ENCODE measurements around the gene GAL3ST3.
A peak's percentile ranks its signal among the peaks of the same experiment; 100 is the strongest.

The GAL3ST3 gene

GRCh38 chr11:66073669-66074068, 24.7 kb upstream of the GAL3ST3 start:
- DNase-seq (ENCODE audit: low read depth) = no peak
- TF ChIP-seq CTCF (conservative IDR thresholded peaks at IDR 0.05; ENCODE audit: low read depth, low read length) = no peak
- no peak overlapping the region for H3K4me3 ChIP-seq (ENCODE audit: low read depth, low read length)

GRCh38 chr11:66072518-66072917, 23.6 kb upstream of the GAL3ST3 start:
- no peak for TF ChIP-seq CTCF (conservative IDR thresholded peaks at IDR 0.05; ENCODE audit: low read depth, low read length)
- no peak overlapping the region for H3K4me3 ChIP-seq (ENCODE audit: low read depth, low read length)
- no peak for DNase-seq (ENCODE audit: low read depth)

GRCh38 chr11:66072081-66072480, 23.1 kb upstream of the GAL3ST3 start:
- H3K4me3 ChIP-seq (ENCODE audit: low read depth, low read length) = peak overlapping the region; percentile 77
- no peak for TF ChIP-seq CTCF (conservative IDR thresholded peaks at IDR 0.05; ENCODE audit: low read depth, low read length)
- no peak for DNase-seq (ENCODE audit: low read depth)

GRCh38 chr11:66071381-66071801, 22.4 kb upstream of the GAL3ST3 start:
- H3K4me3 ChIP-seq (ENCODE audit: low read depth, low read length) = peak overlapping the region; percentile 77
- no peak for TF ChIP-seq CTCF (conservative IDR thresholded peaks at IDR 0.05; ENCODE audit: low read depth, low read length)
- peak; percentile 31 for DNase-seq (ENCODE audit: low read depth)

- no peak for TF ChIP-seq CTCF (conservative IDR thresholded peaks at IDR 0.05; ENCODE audit: low read depth, low read length)
- peak; percentile 39 for DNase-seq (ENCODE audit: low read depth)
- peak overlapping the region; percentile 77 for H3K4me3 ChIP-seq (ENCODE audit: low read depth, low read length)
Measured at GRCh38 chr11:66070604-66071380, 21.8 kb upstream of the GAL3ST3 start.

- TF ChIP-seq CTCF (conservative IDR thresholded peaks at IDR 0.05; ENCODE audit: low read depth, low read length) = no peak
- peak; percentile 91 for DNase-seq (ENCODE audit: low read depth)
- H3K4me3 ChIP-seq (ENCODE audit: low read depth, low read length) = peak within 1 kb of the TSS; percentile 77
Measured at GRCh38 chr11:66069715-66070603, 21.0 kb upstream of the GAL3ST3 start, which contains the start of gene PACS1. Gene PACS1, plus strand, starts transcription at chr11:66070272. Its CDS starts 215 bp downstream, at chr11:66070487.
